Measurements from ENCODE around the gene SYVN1. TPM values are rescaled to one million over a fixed set of nuclear protein-coding genes. Genes with fewer than 3 reads are reported as not detected.

SYVN1 gene
- total RNA-seq, 2 donors from 2014 or later = 30.4 to 39.5 TPM

DNA sequence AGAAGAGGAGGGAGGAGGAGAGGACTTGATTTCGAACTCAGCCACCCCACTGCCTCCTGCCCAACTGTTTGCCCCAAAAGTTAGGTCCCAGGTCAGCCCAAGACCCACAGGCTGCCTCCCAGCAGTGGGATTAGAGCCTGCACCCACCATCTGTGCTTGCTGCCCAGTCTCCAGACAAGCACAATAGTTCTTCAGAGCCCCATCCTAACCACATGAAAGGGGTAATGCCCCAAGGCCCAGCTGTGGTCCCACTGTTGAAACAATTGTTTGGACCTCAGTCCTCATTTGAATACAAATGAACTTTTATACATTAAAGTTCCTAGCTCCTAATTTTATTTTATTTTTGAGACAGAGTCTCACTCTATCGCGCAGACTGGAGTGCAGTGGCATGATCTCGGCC, 43.7 kb downstream of the SYVN1 start:
- TF ChIP-seq, protein P1, sequence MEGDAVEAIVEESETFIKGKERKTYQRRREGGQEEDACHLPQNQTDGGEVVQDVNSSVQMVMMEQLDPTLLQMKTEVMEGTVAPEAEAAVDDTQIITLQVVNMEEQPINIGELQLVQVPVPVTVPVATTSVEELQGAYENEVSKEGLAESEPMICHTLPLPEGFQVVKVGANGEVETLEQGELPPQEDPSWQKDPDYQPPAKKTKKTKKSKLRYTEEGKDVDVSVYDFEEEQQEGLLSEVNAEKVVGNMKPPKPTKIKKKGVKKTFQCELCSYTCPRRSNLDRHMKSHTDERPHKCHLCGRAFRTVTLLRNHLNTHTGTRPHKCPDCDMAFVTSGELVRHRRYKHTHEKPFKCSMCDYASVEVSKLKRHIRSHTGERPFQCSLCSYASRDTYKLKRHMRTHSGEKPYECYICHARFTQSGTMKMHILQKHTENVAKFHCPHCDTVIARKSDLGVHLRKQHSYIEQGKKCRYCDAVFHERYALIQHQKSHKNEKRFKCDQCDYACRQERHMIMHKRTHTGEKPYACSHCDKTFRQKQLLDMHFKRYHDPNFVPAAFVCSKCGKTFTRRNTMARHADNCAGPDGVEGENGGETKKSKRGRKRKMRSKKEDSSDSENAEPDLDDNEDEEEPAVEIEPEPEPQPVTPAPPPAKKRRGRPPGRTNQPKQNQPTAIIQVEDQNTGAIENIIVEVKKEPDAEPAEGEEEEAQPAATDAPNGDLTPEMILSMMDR (conservative IDR thresholded peaks at IDR 0.05) = no peak

DNA sequence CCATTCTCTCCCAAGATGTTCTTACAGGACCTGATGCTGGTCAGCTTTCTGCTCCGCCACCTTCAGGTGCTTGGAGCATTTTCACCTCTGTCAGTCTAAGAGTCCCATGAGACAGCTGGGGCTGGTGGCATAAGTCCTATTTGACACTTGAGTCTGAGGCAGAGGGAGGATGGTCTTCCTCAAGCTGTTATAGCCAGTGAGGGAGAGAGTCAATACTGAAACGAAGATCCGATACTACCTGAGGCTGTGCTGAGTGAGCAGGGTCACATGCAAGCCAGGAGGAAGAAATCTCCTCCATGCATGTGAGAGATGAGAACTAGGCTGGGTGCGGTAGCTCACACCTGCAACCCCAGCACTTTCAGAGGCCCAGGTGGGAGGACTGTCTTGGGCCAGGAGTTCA, 44.7 kb downstream of the SYVN1 start:
- no peaks in the 10 kb centered on the region for H3K9me3 ChIP-seq (ENCODE audit: control insufficient read depth, low read length)
- no peak overlapping the region for H3K9ac ChIP-seq (ENCODE audit: extremely low read depth, low read length, poor library complexity, severe bottlenecking)
- Mint-ChIP-seq H3K27ac (no peak overlapping the region), H3K4me1 (no peaks in the 10 kb centered on the region), H3K9me3 (no peaks in the 10 kb centered on the region), H3K36me3 (ENCODE audit: low read depth) (peaks cover 38% of the 10 kb centered on the region), H3K27me3 (ENCODE audit: insufficient read depth) (no peaks in the 10 kb centered on the region), H3K4me3 (no peak overlapping the region)
- H3K4me1 ChIP-seq (ENCODE audit: control insufficient read depth, insufficient read depth, low read length) = no peaks in the 10 kb centered on the region
- WGBS, 2 experiments (ENCODE audit: insufficient coverage in 1 of 2, insufficient read length in 1 of 2) = 94 to 100% methylated on average over 4 of the region's 4 CpGs
- H3K4me3 ChIP-seq (ENCODE audit: low read length) = no peak overlapping the region
- peak; percentile 33 for DNase-seq
- TF ChIP-seq, protein P1 (conservative IDR thresholded peaks at IDR 0.05) = peak; percentile 14
- no peak overlapping the region for H3K27ac ChIP-seq (ENCODE audit: low read depth, low read length)
- no peaks in the 10 kb centered on the region for H3K27me3 ChIP-seq (ENCODE audit: control insufficient read depth, insufficient read depth, low read length, poor library complexity, severe bottlenecking)
- peaks cover 35% of the 10 kb centered on the region for H3K36me3 ChIP-seq (ENCODE audit: control insufficient read depth, insufficient read depth, low read length)

More for the DNA sequence above, 43.7 kb downstream of the SYVN1 start:
- H3K36me3 ChIP-seq (ENCODE audit: control insufficient read depth, insufficient read depth, low read length) = peaks cover 30% of the 10 kb centered on the region
- Mint-ChIP-seq H3K4me3 (no peak overlapping the region), H3K27me3 (ENCODE audit: insufficient read depth) (no peaks in the 10 kb centered on the region), H3K36me3 (ENCODE audit: low read depth) (peaks cover 36% of the 10 kb centered on the region), H3K27ac (no peak overlapping the region), H3K9me3 (no peaks in the 10 kb centered on the region), H3K4me1 (peaks cover 1% of the 10 kb centered on the region)
- no peaks in the 10 kb centered on the region for H3K4me1 ChIP-seq (ENCODE audit: control insufficient read depth, insufficient read depth, low read length)
- no peaks in the 10 kb centered on the region for H3K27me3 ChIP-seq (ENCODE audit: control insufficient read depth, insufficient read depth, low read length, poor library complexity, severe bottlenecking)
- no peak overlapping the region for H3K27ac ChIP-seq (ENCODE audit: low read depth, low read length)
- WGBS, 2 experiments (ENCODE audit: insufficient coverage in 1 of 2, insufficient read length in 1 of 2) = 94 to 99% methylated on average over 3 to 4 of the region's 4 CpGs
- no peak overlapping the region for H3K9ac ChIP-seq (ENCODE audit: extremely low read depth, low read length, poor library complexity, severe bottlenecking)
- H3K9me3 ChIP-seq (ENCODE audit: control insufficient read depth, low read length) = no peaks in the 10 kb centered on the region
- DNase-seq = no peak
- no peak overlapping the region for H3K4me3 ChIP-seq (ENCODE audit: low read length)

DNA sequence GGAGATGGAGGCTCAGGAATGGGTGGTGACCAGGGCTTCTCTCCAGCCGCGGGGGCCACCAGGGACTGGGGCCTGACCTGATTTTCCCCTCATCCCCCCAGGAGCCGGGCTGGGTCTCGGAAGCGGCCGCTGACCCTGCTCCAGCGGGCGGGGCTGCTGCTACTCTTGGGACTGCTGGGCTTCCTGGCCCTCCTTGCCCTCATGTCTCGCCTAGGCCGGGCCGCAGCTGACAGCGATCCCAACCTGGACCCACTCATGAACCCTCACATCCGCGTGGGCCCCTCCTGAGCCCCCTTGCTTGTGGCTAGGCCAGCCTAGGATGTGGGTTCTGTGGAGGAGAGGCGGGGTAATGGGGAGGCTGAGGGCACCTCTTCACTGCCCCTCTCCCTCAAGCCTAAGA, 46.5 kb downstream of the SYVN1 start:
- H3K4me1 ChIP-seq (ENCODE audit: control insufficient read depth, insufficient read depth, low read length) = no peaks in the 10 kb centered on the region
- H3K36me3 ChIP-seq (ENCODE audit: control insufficient read depth, insufficient read depth, low read length) = peaks cover 35% of the 10 kb centered on the region
- H3K4me3 Mint-ChIP-seq = no peak overlapping the region
- H3K9me3 Mint-ChIP-seq = no peaks in the 10 kb centered on the region
- H3K4me1 Mint-ChIP-seq = peaks cover 4% of the 10 kb centered on the region
- H3K27me3 Mint-ChIP-seq (ENCODE audit: insufficient read depth) = no peaks in the 10 kb centered on the region
- no peaks in the 10 kb centered on the region for H3K27me3 ChIP-seq (ENCODE audit: control insufficient read depth, insufficient read depth, low read length, poor library complexity, severe bottlenecking)
- H3K27ac Mint-ChIP-seq = no peak overlapping the region
- TF ChIP-seq, protein P1 (conservative IDR thresholded peaks at IDR 0.05) = no peak
- peaks cover 38% of the 10 kb centered on the region for H3K36me3 Mint-ChIP-seq (ENCODE audit: low read depth)
- H3K27ac ChIP-seq (ENCODE audit: low read depth, low read length) = no peak overlapping the region
- 97 to 100% methylated on average over 8 to 15 of the region's 15 CpGs for WGBS, 2 experiments (ENCODE audit: insufficient coverage in 1 of 2, insufficient read length in 1 of 2)
- H3K4me3 ChIP-seq (ENCODE audit: low read length) = no peak overlapping the region
- H3K9me3 ChIP-seq (ENCODE audit: control insufficient read depth, low read length) = no peaks in the 10 kb centered on the region
- no peak overlapping the region for H3K9ac ChIP-seq (ENCODE audit: extremely low read depth, low read length, poor library complexity, severe bottlenecking)
- DNase-seq = no peak
